Neural cell (in vitro differentiated cells): Measurements from ENCODE around the gene RPS15. TPM values are rescaled to one million over a fixed set of nuclear protein-coding genes. Genes with fewer than 3 reads are reported as not detected.

Source experiments
- H2AFZ ChIP-seq: fragments of 200-600, 300-800 bp; sonication (generic), shearing (Covaris generic); 2 replicates; pipeline ENCODE4 v1.6.0; 2014; ENCODE audit warnings: low read depth, mild to moderate bottlenecking, antibody characterized with exemption, low read length, moderate library complexity
- H3F3A ChIP-seq: fragments of 200-600 bp; shearing (Covaris generic); 2 replicates; pipeline ENCODE4 v1.6.1; 2016; ENCODE audit warnings: mild to moderate bottlenecking, moderate library complexity, mixed read lengths, antibody characterized with exemption, low read length; ENCODE audit not compliant: insufficient read depth, poor library complexity, severe bottlenecking
- H3K27ac ChIP-seq: fragments of 200-600, 300-800 bp; sonication (generic), shearing (Covaris generic); 2 replicates; pipeline ENCODE4 v1.5.1; 2014; ENCODE audit warnings: mild to moderate bottlenecking, low read length, moderate library complexity
- H3K27me3 ChIP-seq: fragments of 300-800, 200-600 bp; sonication (generic), shearing (Covaris generic); 2 replicates; pipeline ENCODE4 v1.6.0; 2014; ENCODE audit warnings: mild to moderate bottlenecking, low read depth, low read length, moderate library complexity; ENCODE audit not compliant: insufficient read depth
- H3K36me3 ChIP-seq: fragments of 300-800, 200-600 bp; sonication (generic), shearing (Covaris generic); 2 replicates; pipeline ENCODE4 v1.5.1; 2014; ENCODE audit warnings: mild to moderate bottlenecking, antibody characterized with exemption, low read length, moderate library complexity; ENCODE audit not compliant: insufficient read depth
- H3K4me2 ChIP-seq: fragments of 300-800, 200-600 bp; sonication (generic), shearing (Covaris generic); 2 replicates; pipeline ENCODE4 v1.6.0; 2014; ENCODE audit warnings: mild to moderate bottlenecking, low read length
- H3K4me3 ChIP-seq: fragments of 300-800, 200-600 bp; sonication (generic), shearing (Covaris generic); 2 replicates; pipeline ENCODE4 v1.5.1; 2014; ENCODE audit warnings: mild to moderate bottlenecking, low read length, moderate library complexity
- H3K79me2 ChIP-seq: fragments of 200-600 bp; shearing (Covaris generic); replicated peaks from 2 replicates; pipeline ENCODE4 v1.6.0; 2014; ENCODE audit warnings: mild to moderate bottlenecking, low read length, moderate library complexity; ENCODE audit not compliant: insufficient read depth
- H3K9ac ChIP-seq: fragments of 300-800, 200-600 bp; sonication (generic), shearing (Covaris generic); 2 replicates; pipeline ENCODE4 v1.6.1; 2016; ENCODE audit warnings: mild to moderate bottlenecking, low read length, mixed read lengths
- H3K9me2 ChIP-seq: fragments of 200-600 bp; shearing (Covaris generic); 2 replicates; pipeline ENCODE4 v1.6.1; 2016; ENCODE audit warnings: mild to moderate bottlenecking, low read length, mixed read lengths; ENCODE audit not compliant: insufficient read depth
- H3K9me3 ChIP-seq: fragments of 200-600, 300-800 bp; sonication (generic), shearing (Covaris generic); 2 replicates; pipeline ENCODE4 v1.6.1; 2016; ENCODE audit warnings: mild to moderate bottlenecking, mixed run types, low read length, moderate library complexity, mixed read lengths
- H4K20me1 ChIP-seq: fragments of 200-600 bp; shearing (Covaris generic); 2 replicates; pipeline ENCODE4 v1.6.1; 2016; ENCODE audit warnings: mild to moderate bottlenecking, mixed run types; ENCODE audit not compliant: insufficient read depth
- EP300 ChIP-seq: fragments of 450-650 bp; conservative IDR thresholded peaks from 2 replicates; pipeline ENCODE4 v1.6.1; 2014; ENCODE audit warnings: antibody characterized with exemption, mild to moderate bottlenecking, moderate library complexity; ENCODE audit not compliant: poor library complexity, severe bottlenecking
- EZH2 ChIP-seq: fragments of 200-600, 300-800 bp; shearing (Covaris generic), sonication (generic); IDR thresholded peaks from 2 replicates; pipeline ENCODE4 v1.6.1; 2014; ENCODE audit warnings: antibody characterized with exemption, low read length, borderline replicate concordance, mild to moderate bottlenecking; ENCODE audit not compliant: insufficient read depth, poor library complexity, severe bottlenecking
- MXI1 ChIP-seq: fragments of 450-650 bp; conservative IDR thresholded peaks from 2 replicates; pipeline ENCODE4 v1.6.1; 2014; ENCODE audit warnings: antibody characterized with exemption, mild to moderate bottlenecking; ENCODE audit not compliant: poor library complexity, severe bottlenecking
- POLR2AphosphoS5 ChIP-seq: IDR thresholded peaks from 2 replicates; pipeline ENCODE4 v1.6.1; 2012
- RAD21 ChIP-seq: fragments of 450-650 bp; conservative IDR thresholded peaks from 2 replicates; pipeline ENCODE4 v1.6.1; 2014; ENCODE audit warnings: antibody characterized with exemption, mild to moderate bottlenecking, moderate library complexity
- SMC3 ChIP-seq: fragments of 450-650 bp; conservative IDR thresholded peaks from 2 replicates; pipeline ENCODE4 v1.6.1; 2014; ENCODE audit warnings: antibody characterized with exemption, mild to moderate bottlenecking, moderate library complexity; ENCODE audit not compliant: poor library complexity
- TAF1 ChIP-seq: IDR thresholded peaks from 2 replicates; pipeline ENCODE4 v1.6.1; 2012; ENCODE audit warnings: low read depth
- polyA plus RNA-seq: library from polyadenylated mRNA; depleted of rRNA; stranded (reverse); fragments of >200 nt; gene quantifications from 2 replicates; pipeline ENCODE4 v1.2.3, GENCODE V29; 2014
- TF ChIP-seq, protein P1 (sequence below): IDR thresholded peaks from 2 replicates; pipeline ENCODE4 v1.6.1; 2012; ENCODE audit warnings: borderline replicate concordance
- TF ChIP-seq, protein P2 (sequence below): fragments of 450-650 bp; IDR thresholded peaks from 2 replicates; pipeline ENCODE4 v1.5.1; 2014; ENCODE audit warnings: antibody characterized with exemption, mild to moderate bottlenecking, moderate library complexity; ENCODE audit not compliant: poor library complexity, severe bottlenecking

RPS15 gene
- polyA plus RNA-seq, 1 donor from 2014 or later: 591 TPM

GRCh38 chr19:1440418-1440801, 2.2 kb downstream of the RPS15 start:
- Histone ChIP-seq H3K9ac (no peak overlapping the region), H3K4me3 (no peak overlapping the region), H3K79me2 (peaks cover 14% of the 10 kb centered on the region), H3K36me3 (no peaks in the 10 kb centered on the region), H3K27ac (no peak overlapping the region), H3K9me3 (no peaks in the 10 kb centered on the region), H3K27me3 (no peaks in the 10 kb centered on the region), H2AFZ (no peak overlapping the region), H3F3A (peaks cover 6% of the 10 kb centered on the region), H3K9me2 (no peaks in the 10 kb centered on the region), H3K4me2 (no peak overlapping the region), H4K20me1 (peaks cover 4% of the 10 kb centered on the region)
- no peak for TF ChIP-seq TAF1
- TF ChIP-seq SMC3: no peak
- no peak for TF ChIP-seq RAD21
- no peak for TF ChIP-seq MXI1
- TF ChIP-seq, protein P1, sequence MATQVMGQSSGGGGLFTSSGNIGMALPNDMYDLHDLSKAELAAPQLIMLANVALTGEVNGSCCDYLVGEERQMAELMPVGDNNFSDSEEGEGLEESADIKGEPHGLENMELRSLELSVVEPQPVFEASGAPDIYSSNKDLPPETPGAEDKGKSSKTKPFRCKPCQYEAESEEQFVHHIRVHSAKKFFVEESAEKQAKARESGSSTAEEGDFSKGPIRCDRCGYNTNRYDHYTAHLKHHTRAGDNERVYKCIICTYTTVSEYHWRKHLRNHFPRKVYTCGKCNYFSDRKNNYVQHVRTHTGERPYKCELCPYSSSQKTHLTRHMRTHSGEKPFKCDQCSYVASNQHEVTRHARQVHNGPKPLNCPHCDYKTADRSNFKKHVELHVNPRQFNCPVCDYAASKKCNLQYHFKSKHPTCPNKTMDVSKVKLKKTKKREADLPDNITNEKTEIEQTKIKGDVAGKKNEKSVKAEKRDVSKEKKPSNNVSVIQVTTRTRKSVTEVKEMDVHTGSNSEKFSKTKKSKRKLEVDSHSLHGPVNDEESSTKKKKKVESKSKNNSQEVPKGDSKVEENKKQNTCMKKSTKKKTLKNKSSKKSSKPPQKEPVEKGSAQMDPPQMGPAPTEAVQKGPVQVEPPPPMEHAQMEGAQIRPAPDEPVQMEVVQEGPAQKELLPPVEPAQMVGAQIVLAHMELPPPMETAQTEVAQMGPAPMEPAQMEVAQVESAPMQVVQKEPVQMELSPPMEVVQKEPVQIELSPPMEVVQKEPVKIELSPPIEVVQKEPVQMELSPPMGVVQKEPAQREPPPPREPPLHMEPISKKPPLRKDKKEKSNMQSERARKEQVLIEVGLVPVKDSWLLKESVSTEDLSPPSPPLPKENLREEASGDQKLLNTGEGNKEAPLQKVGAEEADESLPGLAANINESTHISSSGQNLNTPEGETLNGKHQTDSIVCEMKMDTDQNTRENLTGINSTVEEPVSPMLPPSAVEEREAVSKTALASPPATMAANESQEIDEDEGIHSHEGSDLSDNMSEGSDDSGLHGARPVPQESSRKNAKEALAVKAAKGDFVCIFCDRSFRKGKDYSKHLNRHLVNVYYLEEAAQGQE: no peak
- TF ChIP-seq, protein P2, sequence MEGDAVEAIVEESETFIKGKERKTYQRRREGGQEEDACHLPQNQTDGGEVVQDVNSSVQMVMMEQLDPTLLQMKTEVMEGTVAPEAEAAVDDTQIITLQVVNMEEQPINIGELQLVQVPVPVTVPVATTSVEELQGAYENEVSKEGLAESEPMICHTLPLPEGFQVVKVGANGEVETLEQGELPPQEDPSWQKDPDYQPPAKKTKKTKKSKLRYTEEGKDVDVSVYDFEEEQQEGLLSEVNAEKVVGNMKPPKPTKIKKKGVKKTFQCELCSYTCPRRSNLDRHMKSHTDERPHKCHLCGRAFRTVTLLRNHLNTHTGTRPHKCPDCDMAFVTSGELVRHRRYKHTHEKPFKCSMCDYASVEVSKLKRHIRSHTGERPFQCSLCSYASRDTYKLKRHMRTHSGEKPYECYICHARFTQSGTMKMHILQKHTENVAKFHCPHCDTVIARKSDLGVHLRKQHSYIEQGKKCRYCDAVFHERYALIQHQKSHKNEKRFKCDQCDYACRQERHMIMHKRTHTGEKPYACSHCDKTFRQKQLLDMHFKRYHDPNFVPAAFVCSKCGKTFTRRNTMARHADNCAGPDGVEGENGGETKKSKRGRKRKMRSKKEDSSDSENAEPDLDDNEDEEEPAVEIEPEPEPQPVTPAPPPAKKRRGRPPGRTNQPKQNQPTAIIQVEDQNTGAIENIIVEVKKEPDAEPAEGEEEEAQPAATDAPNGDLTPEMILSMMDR: no peak
- TF ChIP-seq EZH2: no peak
- no peak for TF ChIP-seq EP300
- TF ChIP-seq POLR2AphosphoS5: no peak

GRCh38 chr19:1441022-1441426, 2.8 kb downstream of the RPS15 start:
- H3K27ac ChIP-seq: no peak overlapping the region
- no peak overlapping the region for H3K4me2 ChIP-seq
- no peak overlapping the region for H3K9ac ChIP-seq
- peaks cover 14% of the 10 kb centered on the region for H3K79me2 ChIP-seq
- H3K36me3 ChIP-seq: no peaks in the 10 kb centered on the region
- H4K20me1 ChIP-seq: peaks cover 4% of the 10 kb centered on the region
- no peaks in the 10 kb centered on the region for H3K27me3 ChIP-seq
- no peaks in the 10 kb centered on the region for H3K9me2 ChIP-seq
- H3K9me3 ChIP-seq: no peaks in the 10 kb centered on the region
- TF ChIP-seq SMC3: no peak
- TF ChIP-seq POLR2AphosphoS5: no peak
- TF ChIP-seq TAF1: no peak
- TF ChIP-seq, protein P1: no peak
- TF ChIP-seq RAD21: no peak
- TF ChIP-seq MXI1: no peak
- TF ChIP-seq, protein P2: no peak
- no peak for TF ChIP-seq EZH2
- TF ChIP-seq EP300: no peak
- no peak overlapping the region for H2AFZ ChIP-seq
- H3K4me3 ChIP-seq: no peak overlapping the region
- peaks cover 8% of the 10 kb centered on the region for H3F3A ChIP-seq
